Measurements from ENCODE around the gene SPATA13.

The SPATA13 gene

DNA sequence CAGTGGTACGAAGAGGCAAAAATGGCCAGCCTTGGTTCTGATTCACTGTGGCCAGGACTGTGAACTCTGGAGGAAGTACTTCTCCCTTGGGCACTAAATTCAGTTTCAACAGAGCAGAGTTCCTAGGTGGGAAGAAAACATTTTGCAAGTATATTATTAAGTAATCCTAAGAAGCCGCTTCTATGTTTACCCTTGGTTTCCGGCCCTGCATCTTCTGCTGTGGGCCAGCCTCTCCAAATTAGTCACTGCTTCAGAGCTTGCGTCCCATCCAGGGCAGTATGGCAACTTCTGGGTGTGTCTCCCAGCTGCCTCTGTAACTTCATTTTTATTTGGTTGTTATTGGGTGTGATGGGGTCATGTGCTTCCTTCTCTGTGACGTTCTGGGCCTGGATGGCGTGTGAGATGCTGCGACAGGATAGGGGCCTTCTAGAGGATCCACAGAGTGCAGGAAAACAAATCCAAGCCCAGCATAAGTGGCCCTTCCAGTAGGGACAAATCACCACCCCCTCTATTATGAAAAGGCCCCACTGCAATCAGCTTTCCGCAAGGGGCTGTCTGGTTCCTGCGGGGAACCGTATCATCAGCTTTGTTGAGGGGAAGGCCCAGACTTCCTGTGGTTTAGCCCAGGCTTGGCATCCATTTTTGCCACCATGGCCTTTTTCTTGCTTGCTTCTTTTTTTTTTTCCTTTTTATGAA, 93.8 kb downstream of the SPATA13 start:
- Histone ChIP-seq H3K4me3 (ENCODE audit: low read length) (no peak overlapping the region), H3K9me3 (ENCODE audit: insufficient read depth, low read length) (no peaks in the 10 kb centered on the region), H3K36me3 (replicated peaks; ENCODE audit: low read depth, low read length) (no peaks in the 10 kb centered on the region), H3K79me2 (ENCODE audit: low read length) (no peaks in the 10 kb centered on the region), H4K20me1 (ENCODE audit: insufficient read depth, low read length) (no peaks in the 10 kb centered on the region), H3K27ac (ENCODE audit: low read length) (no peak overlapping the region), H3K4me2 (ENCODE audit: low read length) (no peak overlapping the region), H3K4me1 (ENCODE audit: low read length) (no peaks in the 10 kb centered on the region), H3K27me3 (ENCODE audit: low read depth, low read length) (no peaks in the 10 kb centered on the region), H3K9ac (ENCODE audit: low read length) (no peak overlapping the region), H2AFZ (ENCODE audit: low read depth, low read length) (no peak overlapping the region)
- TF ChIP-seq, protein P1, sequence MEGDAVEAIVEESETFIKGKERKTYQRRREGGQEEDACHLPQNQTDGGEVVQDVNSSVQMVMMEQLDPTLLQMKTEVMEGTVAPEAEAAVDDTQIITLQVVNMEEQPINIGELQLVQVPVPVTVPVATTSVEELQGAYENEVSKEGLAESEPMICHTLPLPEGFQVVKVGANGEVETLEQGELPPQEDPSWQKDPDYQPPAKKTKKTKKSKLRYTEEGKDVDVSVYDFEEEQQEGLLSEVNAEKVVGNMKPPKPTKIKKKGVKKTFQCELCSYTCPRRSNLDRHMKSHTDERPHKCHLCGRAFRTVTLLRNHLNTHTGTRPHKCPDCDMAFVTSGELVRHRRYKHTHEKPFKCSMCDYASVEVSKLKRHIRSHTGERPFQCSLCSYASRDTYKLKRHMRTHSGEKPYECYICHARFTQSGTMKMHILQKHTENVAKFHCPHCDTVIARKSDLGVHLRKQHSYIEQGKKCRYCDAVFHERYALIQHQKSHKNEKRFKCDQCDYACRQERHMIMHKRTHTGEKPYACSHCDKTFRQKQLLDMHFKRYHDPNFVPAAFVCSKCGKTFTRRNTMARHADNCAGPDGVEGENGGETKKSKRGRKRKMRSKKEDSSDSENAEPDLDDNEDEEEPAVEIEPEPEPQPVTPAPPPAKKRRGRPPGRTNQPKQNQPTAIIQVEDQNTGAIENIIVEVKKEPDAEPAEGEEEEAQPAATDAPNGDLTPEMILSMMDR (IDR thresholded peaks at IDR 0.05; ENCODE audit: low read depth, low read length) = no peak
- TF ChIP-seq EZH2phosphoT487 (IDR thresholded peaks at IDR 0.05; ENCODE audit: low read depth) = no peak

- Histone ChIP-seq H3K4me3 (ENCODE audit: low read length) (no peak overlapping the region), H3K9me3 (ENCODE audit: insufficient read depth, low read length) (no peaks in the 10 kb centered on the region), H3K4me1 (ENCODE audit: low read length) (no peaks in the 10 kb centered on the region), H3K4me2 (ENCODE audit: low read length) (no peak overlapping the region), H3K27me3 (ENCODE audit: low read depth, low read length) (no peaks in the 10 kb centered on the region), H3K27ac (ENCODE audit: low read length) (no peak overlapping the region), H3K9ac (ENCODE audit: low read length) (no peak overlapping the region), H3K36me3 (replicated peaks; ENCODE audit: low read depth, low read length) (no peaks in the 10 kb centered on the region), H4K20me1 (ENCODE audit: insufficient read depth, low read length) (no peaks in the 10 kb centered on the region), H2AFZ (ENCODE audit: low read depth, low read length) (no peak overlapping the region), H3K79me2 (ENCODE audit: low read length) (no peaks in the 10 kb centered on the region)
- TF ChIP-seq, protein P1 (IDR thresholded peaks at IDR 0.05; ENCODE audit: low read depth, low read length) = no peak
- no peak for TF ChIP-seq EZH2phosphoT487 (IDR thresholded peaks at IDR 0.05; ENCODE audit: low read depth)
Measured at GRCh38 chr13:24257497-24257896, 97.0 kb downstream of the SPATA13 start.

DNA sequence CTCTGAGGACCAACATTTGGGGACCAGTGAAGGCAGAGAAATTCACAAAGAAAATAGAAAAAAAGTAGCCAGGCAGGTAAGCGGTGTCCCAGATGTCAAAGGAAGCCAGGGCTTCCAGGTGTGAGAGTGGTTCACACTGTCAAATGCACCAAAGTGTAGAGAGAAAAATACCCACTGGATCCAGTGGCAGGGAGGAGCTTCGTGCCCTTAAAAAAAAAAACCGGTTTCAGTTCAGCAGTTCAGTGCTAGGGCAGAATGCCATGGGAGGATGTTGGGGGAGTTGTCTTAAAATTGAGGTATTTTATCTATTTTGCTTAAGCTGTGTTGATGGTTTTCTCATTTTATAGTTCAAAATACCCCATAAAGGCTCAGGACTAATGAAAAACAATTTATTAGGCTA, 101.0 kb downstream of the SPATA13 start:
- H3K9me3 ChIP-seq (ENCODE audit: insufficient read depth, low read length) = no peaks in the 10 kb centered on the region
- H3K27me3 ChIP-seq (ENCODE audit: low read depth, low read length) = no peaks in the 10 kb centered on the region
- no peak overlapping the region for H3K4me3 ChIP-seq (ENCODE audit: low read length)
- H4K20me1 ChIP-seq (ENCODE audit: insufficient read depth, low read length) = no peaks in the 10 kb centered on the region
- H3K4me2 ChIP-seq (ENCODE audit: low read length) = no peak overlapping the region
- H2AFZ ChIP-seq (ENCODE audit: low read depth, low read length) = no peak overlapping the region
- no peak overlapping the region for H3K9ac ChIP-seq (ENCODE audit: low read length)
- no peaks in the 10 kb centered on the region for H3K4me1 ChIP-seq (ENCODE audit: low read length)
- no peaks in the 10 kb centered on the region for H3K36me3 ChIP-seq (replicated peaks; ENCODE audit: low read depth, low read length)
- no peak overlapping the region for H3K27ac ChIP-seq (ENCODE audit: low read length)
- no peaks in the 10 kb centered on the region for H3K79me2 ChIP-seq (ENCODE audit: low read length)
- TF ChIP-seq, protein P1 (IDR thresholded peaks at IDR 0.05; ENCODE audit: low read depth, low read length) = no peak

DNA sequence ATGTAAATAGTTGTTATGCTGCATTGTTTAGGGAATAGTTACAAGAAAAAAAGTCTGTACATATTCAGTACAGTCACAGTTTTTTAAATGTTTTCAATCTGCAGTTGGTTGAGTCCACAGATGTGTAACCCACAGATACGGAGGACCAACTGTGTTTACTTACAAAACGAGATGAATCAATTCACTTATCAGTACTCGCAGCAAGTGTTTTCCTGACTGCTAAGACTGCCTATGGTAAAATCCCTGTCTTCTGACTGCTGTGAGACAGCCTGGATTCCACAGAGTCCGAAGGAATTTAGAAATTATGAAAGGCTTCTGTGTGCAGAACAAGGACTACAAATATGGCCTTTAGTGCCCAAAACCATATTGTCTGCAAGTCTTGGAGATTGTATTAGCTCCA, 103.1 kb downstream of the SPATA13 start:
- Histone ChIP-seq H3K4me1 (ENCODE audit: low read length) (no peaks in the 10 kb centered on the region), H3K4me2 (ENCODE audit: low read length) (no peak overlapping the region), H3K27ac (ENCODE audit: low read length) (no peak overlapping the region), H3K9me3 (ENCODE audit: insufficient read depth, low read length) (no peaks in the 10 kb centered on the region), H3K36me3 (replicated peaks; ENCODE audit: low read depth, low read length) (no peaks in the 10 kb centered on the region), H3K4me3 (ENCODE audit: low read length) (no peak overlapping the region), H3K79me2 (ENCODE audit: low read length) (no peaks in the 10 kb centered on the region), H2AFZ (ENCODE audit: low read depth, low read length) (no peak overlapping the region), H3K27me3 (ENCODE audit: low read depth, low read length) (no peaks in the 10 kb centered on the region), H4K20me1 (ENCODE audit: insufficient read depth, low read length) (no peaks in the 10 kb centered on the region), H3K9ac (ENCODE audit: low read length) (no peak overlapping the region)
- TF ChIP-seq, protein P1 (IDR thresholded peaks at IDR 0.05; ENCODE audit: low read depth, low read length) = no peak
- TF ChIP-seq EZH2phosphoT487 (IDR thresholded peaks at IDR 0.05; ENCODE audit: low read depth) = no peak

All from OCI-LY3 (cell line).